Subcutaneous adipose tissue (tissue), 4 donors: ENCODE results near the gene SELENOT. TPM values are rescaled to one million over a fixed set of nuclear protein-coding genes. Genes with fewer than 3 reads are reported as not detected.

ENCODE experiments used
- CTCF ChIP-seq: fragments of 450-650 bp; IDR thresholded peaks from one replicate; pipeline ENCODE4 v1.5.1; 2016; ENCODE audit warnings: low read depth, mild to moderate bottlenecking, control low read depth, antibody characterized with exemption, moderate library complexity
- total RNA-seq, 4 donors: library from RNA; depleted of rRNA; stranded (reverse); fragments of >200 nt; gene quantifications; one replicate each; pipeline ENCODE4 v1.1.0, GENCODE V29; 2016

SELENOT gene
- total RNA-seq, 4 donors from 2014 or later: 66.9 to 207 (median 92.8) TPM

- TF ChIP-seq CTCF: no peak
These were observed 37.1 kb downstream of the SELENOT start for GRCh38 chr3:150640256-150640655.

- no peak for TF ChIP-seq CTCF
These were observed 50.0 kb downstream of the SELENOT start for GRCh38 chr3:150653110-150653561.

- no peak for TF ChIP-seq CTCF
These were observed 53.2 kb downstream of the SELENOT start for GRCh38 chr3:150656316-150656715.

- no peak for TF ChIP-seq CTCF
These were observed 59.5 kb downstream of the SELENOT start for GRCh38 chr3:150662410-150663200.

GRCh38 chr3:150663461-150663860, 60.3 kb downstream of the SELENOT start:
- no peak for TF ChIP-seq CTCF

- no peak for TF ChIP-seq CTCF
These were observed 63.0 kb downstream of the SELENOT start for GRCh38 chr3:150666167-150666566.

- no peak for TF ChIP-seq CTCF
These were observed 70.8 kb downstream of the SELENOT start for GRCh38 chr3:150673966-150674365.
